SK-N-SH treated with all-trans-retinoic acid at 6 μM for 48 hours (cell line): ENCODE results near the gene CD163L1.

Experiments
- ATAC-seq: fragments of 200-7000 bp; cut with Tn5 transposase; 3 replicates; pipeline ENCODE4 v1.9.1; 2020; ENCODE audit warnings: mild to moderate bottlenecking, moderate library complexity
- ARNTL ChIP-seq: fragments of 450-650 bp; formaldehyde crosslinking; IDR thresholded peaks from 2 replicates; pipeline ENCODE4 v1.5.0; 2020; ENCODE audit warnings: low read depth, mild to moderate bottlenecking, moderate library complexity, borderline replicate concordance
- BACH2 ChIP-seq: fragments of 250-450 bp; sonication (Bioruptor Pico); IDR thresholded peaks from 2 replicates; pipeline ENCODE4 v1.9.0; 2021; ENCODE audit warnings: mild to moderate bottlenecking, borderline replicate concordance
- CREB5 ChIP-seq: fragments of 250-450 bp; sonication (Bioruptor Pico); IDR thresholded peaks from 2 replicates; pipeline ENCODE4 v1.5.1; 2020; ENCODE audit warnings: low read depth, mild to moderate bottlenecking, moderate library complexity
- CSRNP3 ChIP-seq: fragments of 250-450 bp; sonication (Bioruptor Pico); IDR thresholded peaks from 2 replicates; pipeline ENCODE4 v1.5.1; 2021; ENCODE audit warnings: mild to moderate bottlenecking, moderate library complexity
- GLIS3 ChIP-seq: fragments of 250-450 bp; sonication (Bioruptor Pico); IDR thresholded peaks from 2 replicates; pipeline ENCODE4 v1.5.0; 2020; ENCODE audit warnings: mild to moderate bottlenecking, moderate library complexity
- ISL1 ChIP-seq: fragments of 250-450 bp; sonication (Bioruptor Pico); IDR thresholded peaks from 2 replicates; pipeline ENCODE4 v2.1.2; 2022; ENCODE audit warnings: mild to moderate bottlenecking, moderate library complexity
- OSR1 ChIP-seq: fragments of 250-450 bp; sonication (Bioruptor Pico); IDR thresholded peaks from 2 replicates; pipeline ENCODE4 v1.8.0; 2022; ENCODE audit warnings: moderate library complexity, mild to moderate bottlenecking, inconsistent platforms
- PATZ1 ChIP-seq: fragments of 250-450 bp; sonication (Bioruptor Pico); IDR thresholded peaks from 2 replicates; pipeline ENCODE4 v1.8.0; 2020; ENCODE audit warnings: mild to moderate bottlenecking, moderate library complexity, borderline replicate concordance
- POU6F1 ChIP-seq: fragments of 250-450 bp; sonication (Bioruptor Pico); IDR thresholded peaks from 2 replicates; pipeline ENCODE4 v1.8.0; 2021; ENCODE audit warnings: low read depth, mild to moderate bottlenecking, moderate library complexity, borderline replicate concordance
- RARB ChIP-seq: fragments of 250-450 bp; sonication (Bioruptor Pico); IDR thresholded peaks from 2 replicates; pipeline ENCODE4 v1.8.0; 2021; ENCODE audit warnings: mild to moderate bottlenecking, moderate library complexity
- SNAI2 ChIP-seq: fragments of 250-450 bp; sonication (Bioruptor Pico); IDR thresholded peaks from 2 replicates; pipeline ENCODE4 v1.5.0; 2020; ENCODE audit warnings: mild to moderate bottlenecking, moderate library complexity
- TCF4 ChIP-seq: fragments of 250-450 bp; sonication (Bioruptor Pico); IDR thresholded peaks from 2 replicates; pipeline ENCODE4 v1.8.0; 2021; ENCODE audit warnings: mild to moderate bottlenecking, moderate library complexity, borderline replicate concordance
- TSHZ2 ChIP-seq: fragments of 250-450 bp; sonication (Bioruptor Pico); IDR thresholded peaks from 2 replicates; pipeline ENCODE4 v1.5.0; 2020; ENCODE audit warnings: mild to moderate bottlenecking, moderate library complexity
- ZC3H10 ChIP-seq: fragments of 250-450 bp; sonication (Bioruptor Pico); IDR thresholded peaks from 2 replicates; pipeline ENCODE4 v1.5.1; 2021; ENCODE audit warnings: mild to moderate bottlenecking, moderate library complexity
- ZFP30 ChIP-seq: fragments of 450-650 bp; formaldehyde crosslinking; IDR thresholded peaks from 2 replicates; pipeline ENCODE4 v1.5.0; 2022; ENCODE audit warnings: mild to moderate bottlenecking, moderate library complexity
- ZNF70 ChIP-seq: fragments of 450-650 bp; formaldehyde crosslinking; IDR thresholded peaks from 2 replicates; pipeline ENCODE4 v1.5.0; 2020; ENCODE audit warnings: mild to moderate bottlenecking, moderate library complexity
- ZNF8 ChIP-seq: fragments of 450-650 bp; formaldehyde crosslinking; IDR thresholded peaks from 2 replicates; pipeline ENCODE4 v1.5.0; 2020; ENCODE audit warnings: mild to moderate bottlenecking, moderate library complexity

The CD163L1 gene

GRCh38 chr12:7403466-7403865 lies 40.5 kb downstream of the CD163L1 start:
- no peak for TF ChIP-seq RARB (CRISPR knock-in tag)
- TF ChIP-seq ZC3H10 (CRISPR knock-in tag): no peak
- no peak for TF ChIP-seq ZNF70 (CRISPR knock-in tag)
- TF ChIP-seq CSRNP3 (CRISPR knock-in tag): no peak
- TF ChIP-seq GLIS3 (CRISPR knock-in tag): no peak
- no peak for TF ChIP-seq ISL1 (CRISPR knock-in tag)
- no peak for TF ChIP-seq ZFP30 (CRISPR knock-in tag)
- no peak for TF ChIP-seq ARNTL
- TF ChIP-seq OSR1 (CRISPR knock-in tag): no peak
- TF ChIP-seq ZNF8 (CRISPR knock-in tag): no peak
- no peak for TF ChIP-seq TSHZ2
- TF ChIP-seq BACH2 (CRISPR knock-in tag): no peak
- no peak for TF ChIP-seq CREB5
- no peak for TF ChIP-seq POU6F1 (CRISPR knock-in tag)
- TF ChIP-seq TCF4: no peak
- TF ChIP-seq SNAI2 (CRISPR knock-in tag): no peak
- no peak for ATAC-seq

- no peak for ATAC-seq
Observed at GRCh38 chr12:7399089-7399488, 44.9 kb downstream of the CD163L1 start.

More at GRCh38 chr12:7399089-7399488, 44.9 kb downstream of the CD163L1 start:
- no peak for TF ChIP-seq PATZ1
- no peak for TF ChIP-seq CREB5
- TF ChIP-seq ISL1 (CRISPR knock-in tag): no peak
- TF ChIP-seq GLIS3 (CRISPR knock-in tag): no peak
